Measurements from ENCODE around the gene OSBPL5.

OSBPL5 gene

DNA sequence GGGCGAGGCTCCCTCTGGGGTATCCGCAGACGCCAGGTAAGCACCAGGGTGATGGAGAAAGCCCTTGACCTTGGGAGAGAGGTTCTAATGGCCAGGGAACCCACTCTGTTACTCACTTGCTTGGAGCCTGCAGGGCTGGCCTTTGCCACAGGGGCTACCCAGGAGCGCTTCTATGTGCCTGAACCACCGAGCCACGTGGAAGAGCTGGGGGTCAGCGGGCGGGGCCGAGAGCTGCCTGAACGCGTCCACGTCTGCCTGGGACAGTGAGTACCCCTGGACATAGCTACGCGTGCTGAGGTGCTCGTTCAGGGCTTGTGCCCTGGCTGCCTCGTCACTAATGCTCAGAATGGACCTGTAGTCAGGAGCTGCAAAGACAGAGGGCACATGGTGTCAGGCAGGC is 117.5 kb downstream of the OSBPL5 start:
- no peak overlapping the region for H4K12ac ChIP-seq (ENCODE audit: low read depth, low read length)
- H3K4ac ChIP-seq (ENCODE audit: low read depth, low read length) = peak overlapping the region; percentile 9
- no peak overlapping the region for H3K4me2 ChIP-seq (ENCODE audit: low read length)
- H3K23ac ChIP-seq (ENCODE audit: low read length) = no peak overlapping the region
- peaks cover 5% of the 10 kb centered on the region for H3K79me2 ChIP-seq (ENCODE audit: control insufficient read depth, insufficient read depth, low read length, poor library complexity)
- no peak overlapping the region for H4K8ac ChIP-seq (ENCODE audit: low read depth, low read length)
- H4K91ac ChIP-seq (ENCODE audit: low read depth, low read length) = no peak overlapping the region
- H3K9me3 ChIP-seq (ENCODE audit: insufficient read depth, low read depth, low read length) = no peaks in the 10 kb centered on the region
- peak overlapping the region; percentile 18 for H3K4me3 ChIP-seq (ENCODE audit: low read depth, low read length)
- no peak for DNase-seq
- peaks cover 13 to 14% of the 10 kb centered on the region in 2 experiments for H3K4me1 ChIP-seq (ENCODE audit: control insufficient read depth in 1 of 2, insufficient read depth in 2 of 2, low read length in 2 of 2)
- H3K27me3 ChIP-seq (ENCODE audit: insufficient read depth, low read length) = no peaks in the 10 kb centered on the region
- no CpG with 5 or more reads among the region's 16 CpGs for WGBS (ENCODE audit: extremely low coverage, insufficient coverage, insufficient read length)
- no peak overlapping the region for H2BK12ac ChIP-seq (ENCODE audit: low read length)
- no peak overlapping the region for H2AK5ac ChIP-seq (ENCODE audit: low read length)
- no peak overlapping the region for H2BK120ac ChIP-seq (ENCODE audit: insufficient read depth, low read length, poor library complexity)
- H3K18ac ChIP-seq (ENCODE audit: low read length) = no peak overlapping the region
- no peaks in the 10 kb centered on the region for H3K79me1 ChIP-seq (ENCODE audit: low read length)
- H3K36me3 ChIP-seq (ENCODE audit: control insufficient read depth in 1 of 2, insufficient read depth in 2 of 2, low read length in 2 of 2) = peaks cover 38 to 42% of the 10 kb centered on the region in 2 experiments
- H2AFZ ChIP-seq (ENCODE audit: insufficient read depth, low read length, poor library complexity) = no peak overlapping the region
- no peak overlapping the region for H3K27ac ChIP-seq (ENCODE audit: low read depth, low read length)
- H3K14ac ChIP-seq (ENCODE audit: low read length) = no peak overlapping the region
- H2BK5ac ChIP-seq (ENCODE audit: low read depth, low read length, poor library complexity) = no peak overlapping the region
- no peak overlapping the region for H3K9ac ChIP-seq (ENCODE audit: low read length)

DNA sequence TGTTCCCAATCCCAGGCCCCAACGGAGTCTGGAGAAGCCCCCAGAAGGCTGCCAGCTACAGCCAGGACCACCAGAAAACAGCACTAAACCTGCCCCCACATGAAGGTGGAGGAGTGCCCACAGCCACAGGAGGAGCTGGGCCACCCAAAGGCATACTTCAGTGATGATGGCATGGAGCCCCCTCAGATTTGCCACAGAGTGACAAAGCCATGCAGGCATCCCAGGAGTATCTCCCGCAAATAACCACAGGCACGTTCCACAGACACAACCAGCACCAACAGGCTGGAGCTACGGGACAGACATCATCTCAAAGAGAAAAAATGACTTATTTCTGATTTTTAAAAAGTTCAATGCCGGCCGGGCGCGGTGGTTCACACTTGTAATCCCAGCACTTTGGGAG is 118.5 kb downstream of the OSBPL5 start:
- Histone ChIP-seq H3K23ac (ENCODE audit: low read length) (no peak overlapping the region), H3K4me2 (ENCODE audit: low read length) (no peak overlapping the region), H3K4me3 (ENCODE audit: low read depth, low read length) (no peak overlapping the region), H3K79me2 (ENCODE audit: control insufficient read depth, insufficient read depth, low read length, poor library complexity) (peaks cover 4% of the 10 kb centered on the region), H4K91ac (ENCODE audit: low read depth, low read length) (no peak overlapping the region), H3K79me1 (ENCODE audit: low read length) (no peaks in the 10 kb centered on the region), H2BK120ac (ENCODE audit: insufficient read depth, low read length, poor library complexity) (no peak overlapping the region), H3K9me3 (ENCODE audit: insufficient read depth, low read depth, low read length) (no peaks in the 10 kb centered on the region), H2BK12ac (ENCODE audit: low read length) (no peak overlapping the region), H3K18ac (ENCODE audit: low read length) (no peak overlapping the region), H4K12ac (ENCODE audit: low read depth, low read length) (no peak overlapping the region), H3K36me3 (ENCODE audit: control insufficient read depth in 1 of 2, insufficient read depth in 2 of 2, low read length in 2 of 2) (peaks cover 42 to 43% of the 10 kb centered on the region in 2 experiments), H3K14ac (ENCODE audit: low read length) (no peak overlapping the region), H2BK5ac (ENCODE audit: low read depth, low read length, poor library complexity) (no peak overlapping the region), H3K9ac (ENCODE audit: low read length) (no peak overlapping the region), H2AFZ (ENCODE audit: insufficient read depth, low read length, poor library complexity) (no peak overlapping the region), H3K4me1 (ENCODE audit: control insufficient read depth in 1 of 2, insufficient read depth in 2 of 2, low read length in 2 of 2) (peaks cover 13 to 14% of the 10 kb centered on the region in 2 experiments), H2AK5ac (ENCODE audit: low read length) (no peak overlapping the region), H3K4ac (ENCODE audit: low read depth, low read length) (no peak overlapping the region), H3K27me3 (ENCODE audit: insufficient read depth, low read length) (no peaks in the 10 kb centered on the region), H3K27ac (ENCODE audit: low read depth, low read length) (no peak overlapping the region), H4K8ac (ENCODE audit: low read depth, low read length) (no peak overlapping the region)
- WGBS (ENCODE audit: extremely low coverage, insufficient coverage, insufficient read length) = no CpG with 5 or more reads among the region's 8 CpGs
- DNase-seq = no peak

DNA sequence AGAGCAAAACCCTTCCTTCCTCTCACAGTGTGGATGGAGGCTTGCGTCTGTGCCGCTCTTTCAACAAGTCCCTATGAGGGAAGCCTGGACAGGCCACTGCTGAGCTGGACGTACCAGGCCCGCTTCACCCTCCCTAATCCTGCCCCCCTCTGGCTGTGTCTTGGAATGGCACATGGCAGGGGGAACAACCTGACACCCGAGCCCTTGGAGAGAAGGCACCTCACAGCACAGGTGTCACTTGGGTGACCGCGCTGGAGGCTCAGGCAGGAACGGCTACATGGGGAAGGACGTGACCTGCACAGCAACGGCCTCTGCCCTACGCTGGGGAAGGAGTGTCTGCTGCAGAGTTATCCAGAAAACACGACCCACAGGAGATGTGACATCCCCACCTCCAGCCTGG is 118.9 kb downstream of the OSBPL5 start:
- no peak for DNase-seq
- Histone ChIP-seq H3K79me2 (ENCODE audit: control insufficient read depth, insufficient read depth, low read length, poor library complexity) (peaks cover 4% of the 10 kb centered on the region), H4K91ac (ENCODE audit: low read depth, low read length) (no peak overlapping the region), H3K18ac (ENCODE audit: low read length) (no peak overlapping the region), H3K4me3 (ENCODE audit: low read depth, low read length) (no peak overlapping the region), H2AFZ (ENCODE audit: insufficient read depth, low read length, poor library complexity) (no peak overlapping the region), H3K27me3 (ENCODE audit: insufficient read depth, low read length) (no peaks in the 10 kb centered on the region), H3K14ac (ENCODE audit: low read length) (no peak overlapping the region), H3K4me2 (ENCODE audit: low read length) (no peak overlapping the region), H4K8ac (ENCODE audit: low read depth, low read length) (no peak overlapping the region), H2AK5ac (ENCODE audit: low read length) (no peak overlapping the region), H3K9ac (ENCODE audit: low read length) (no peak overlapping the region), H3K23ac (ENCODE audit: low read length) (no peak overlapping the region), H3K79me1 (ENCODE audit: low read length) (no peaks in the 10 kb centered on the region), H4K12ac (ENCODE audit: low read depth, low read length) (no peak overlapping the region), H3K4me1 (ENCODE audit: control insufficient read depth in 1 of 2, insufficient read depth in 2 of 2, low read length in 2 of 2) (peaks cover 13 to 14% of the 10 kb centered on the region in 2 experiments), H3K36me3 (ENCODE audit: control insufficient read depth in 1 of 2, insufficient read depth in 2 of 2, low read length in 2 of 2) (peaks cover 46 to 47% of the 10 kb centered on the region in 2 experiments), H3K4ac (ENCODE audit: low read depth, low read length) (no peak overlapping the region), H2BK12ac (ENCODE audit: low read length) (no peak overlapping the region), H2BK120ac (ENCODE audit: insufficient read depth, low read length, poor library complexity) (no peak overlapping the region), H3K27ac (ENCODE audit: low read depth, low read length) (no peak overlapping the region), H2BK5ac (ENCODE audit: low read depth, low read length, poor library complexity) (no peak overlapping the region), H3K9me3 (ENCODE audit: insufficient read depth, low read depth, low read length) (no peaks in the 10 kb centered on the region)
- no CpG with 5 or more reads among the region's 12 CpGs for WGBS (ENCODE audit: extremely low coverage, insufficient coverage, insufficient read length)

DNA sequence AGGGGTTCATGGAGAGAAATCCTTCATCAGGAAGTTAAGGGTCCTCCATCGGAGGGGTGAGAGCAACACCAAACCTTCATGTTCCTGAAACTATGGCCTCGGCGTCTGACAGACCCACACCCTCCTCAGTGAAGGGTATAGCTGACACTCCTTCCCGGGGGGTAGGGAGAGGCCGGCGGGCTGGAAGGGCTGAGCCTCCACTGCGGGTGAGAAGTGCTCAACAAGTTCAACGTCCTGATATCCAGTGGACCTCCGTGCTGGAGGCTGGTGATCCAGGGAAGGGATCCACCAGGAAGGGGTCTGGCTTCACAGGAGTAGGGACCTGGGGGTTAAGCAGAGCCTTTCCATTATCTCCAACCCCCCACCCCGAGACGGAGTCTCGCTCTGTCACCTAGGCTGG is 120.2 kb downstream of the OSBPL5 start:
- H4K91ac ChIP-seq (ENCODE audit: low read depth, low read length) = no peak overlapping the region
- no peaks in the 10 kb centered on the region for H3K79me2 ChIP-seq (ENCODE audit: control insufficient read depth, insufficient read depth, low read length, poor library complexity)
- no peak overlapping the region for H3K23ac ChIP-seq (ENCODE audit: low read length)
- no CpG with 5 or more reads among the region's 12 CpGs for WGBS (ENCODE audit: extremely low coverage, insufficient coverage, insufficient read length)
- H2AFZ ChIP-seq (ENCODE audit: insufficient read depth, low read length, poor library complexity) = no peak overlapping the region
- H3K36me3 ChIP-seq (ENCODE audit: control insufficient read depth in 1 of 2, insufficient read depth in 2 of 2, low read length in 2 of 2) = peaks cover 52 to 55% of the 10 kb centered on the region in 2 experiments
- H3K79me1 ChIP-seq (ENCODE audit: low read length) = no peaks in the 10 kb centered on the region
- H3K4me3 ChIP-seq (ENCODE audit: low read depth, low read length) = no peak overlapping the region
- no peak overlapping the region for H3K9ac ChIP-seq (ENCODE audit: low read length)
- no peak overlapping the region for H3K18ac ChIP-seq (ENCODE audit: low read length)
- no peak overlapping the region for H2BK120ac ChIP-seq (ENCODE audit: insufficient read depth, low read length, poor library complexity)
- H3K14ac ChIP-seq (ENCODE audit: low read length) = no peak overlapping the region
- no peak overlapping the region for H2BK12ac ChIP-seq (ENCODE audit: low read length)
- no peak overlapping the region for H4K8ac ChIP-seq (ENCODE audit: low read depth, low read length)
- peaks cover 13 to 14% of the 10 kb centered on the region in 2 experiments for H3K4me1 ChIP-seq (ENCODE audit: control insufficient read depth in 1 of 2, insufficient read depth in 2 of 2, low read length in 2 of 2)
- no peak overlapping the region for H2BK5ac ChIP-seq (ENCODE audit: low read depth, low read length, poor library complexity)
- no peak overlapping the region for H4K12ac ChIP-seq (ENCODE audit: low read depth, low read length)
- H3K27ac ChIP-seq (ENCODE audit: low read depth, low read length) = no peak overlapping the region
- H3K4ac ChIP-seq (ENCODE audit: low read depth, low read length) = peak overlapping the region; percentile 38
- no peaks in the 10 kb centered on the region for H3K27me3 ChIP-seq (ENCODE audit: insufficient read depth, low read length)
- no peak overlapping the region for H2AK5ac ChIP-seq (ENCODE audit: low read length)
- no peaks in the 10 kb centered on the region for H3K9me3 ChIP-seq (ENCODE audit: insufficient read depth, low read depth, low read length)
- DNase-seq = no peak
- no peak overlapping the region for H3K4me2 ChIP-seq (ENCODE audit: low read length)
